K562 (cell line): ENCODE results near the gene HSPA1L. TPM values are rescaled to one million over a fixed set of nuclear protein-coding genes. Genes with fewer than 3 reads are reported as not detected.

Experiments used
- ASH1L ChIP-seq: fragments of 450-650 bp; IDR thresholded peaks from 2 replicates; pipeline ENCODE4 v1.6.1; 2018; ENCODE audit warnings: borderline replicate concordance, mild to moderate bottlenecking, low read depth; ENCODE audit not compliant: partially characterized antibody
- CUX1 ChIP-seq: fragments of 200-800 bp; sonication (Bioruptor generic); IDR thresholded peaks from 2 replicates; pipeline ENCODE4 v1.6.1; 2016; ENCODE audit warnings: missing genetic modification characterization, missing compliant biosample characterization
- E4F1 ChIP-seq: fragments of 250-450 bp; sonication (Bioruptor Pico); IDR thresholded peaks from 2 replicates; pipeline ENCODE4 v1.5.0; 2021; ENCODE audit warnings: mild to moderate bottlenecking, borderline replicate concordance
- ESRRB ChIP-seq: fragments of 250-450 bp; sonication (Bioruptor Pico); IDR thresholded peaks from 2 replicates; pipeline ENCODE4 v1.5.0; 2020; ENCODE audit warnings: mild to moderate bottlenecking, moderate library complexity, borderline replicate concordance
- HDAC2 ChIP-seq: fragments of 450-650 bp; IDR thresholded peaks from 2 replicates; pipeline ENCODE4 v1.6.1; 2016; ENCODE audit warnings: mild to moderate bottlenecking
- HDAC3 ChIP-seq: fragments of 450-650 bp; IDR thresholded peaks from 2 replicates; pipeline ENCODE4 v1.6.1; 2018; ENCODE audit warnings: borderline replicate concordance, mild to moderate bottlenecking, moderate library complexity; ENCODE audit not compliant: partially characterized antibody
- HINFP ChIP-seq: fragments of 450-650 bp; conservative IDR thresholded peaks from 2 replicates; pipeline ENCODE4 v1.6.1; 2016; ENCODE audit warnings: missing genetic modification characterization, low read depth, mild to moderate bottlenecking, control low read depth, missing compliant biosample characterization
- PHF21A ChIP-seq: fragments of 450-650 bp; IDR thresholded peaks from 2 replicates; pipeline ENCODE4 v1.6.1; 2017; ENCODE audit warnings: low read depth, borderline replicate concordance
- PML ChIP-seq: IDR thresholded peaks from 2 replicates; pipeline ENCODE4 v1.6.1; 2012; ENCODE audit warnings: low read length, inconsistent platforms
- SMARCB1 ChIP-seq: IDR thresholded peaks from 2 replicates; pipeline ENCODE4 v1.6.1; 2011; ENCODE audit warnings: improper control_type of control experiment, low read depth; ENCODE audit not compliant: insufficient read length
- STAG1 ChIP-seq: sonication (generic); formaldehyde crosslinking; IDR thresholded peaks from 2 replicates; pipeline ENCODE4 v1.5.0; 2020; ENCODE audit warnings: missing genetic modification reagents, borderline replicate concordance
- TFAP4 ChIP-seq: sonication (generic); formaldehyde crosslinking; IDR thresholded peaks from 2 replicates; pipeline ENCODE4 v1.8.0; 2022; ENCODE audit warnings: missing genetic modification reagents, mild to moderate bottlenecking, moderate library complexity, borderline replicate concordance
- ZBTB34 ChIP-seq: fragments of 250-450 bp; sonication (Bioruptor Pico); IDR thresholded peaks from 2 replicates; pipeline ENCODE4 v1.8.0; 2021; ENCODE audit warnings: mild to moderate bottlenecking, moderate library complexity
- ZFPM2 ChIP-seq: fragments of 250-450 bp; sonication (Bioruptor Pico); IDR thresholded peaks from 2 replicates; pipeline ENCODE4 v1.5.1; 2022; ENCODE audit warnings: mild to moderate bottlenecking
- ZNF253 ChIP-seq: fragments of 250-450 bp; sonication (Bioruptor Pico); conservative IDR thresholded peaks from 2 replicates; pipeline ENCODE4 v1.6.1; 2021; ENCODE audit warnings: mild to moderate bottlenecking
- polyA plus RNA-seq, 8 experiments: library from polyadenylated mRNA; depleted of rRNA in 4 of 8; stranded (reverse) in 5 of 8; unstranded in 3 of 8; fragments of >200 nt; fragmentation: Nextera tagmentation in 2 of 8; fragmentation: Illumina TruSeq in 1 of 8; extraction: Ambion mirVana in 2 of 8; extraction: Trizol in 1 of 8; gene quantifications; 2 replicates each; pipeline versions ENCODE4 v1.2.1 to v1.2.3, GENCODE V29; 2011 to 2014; ENCODE audit warnings: inconsistent platforms in 1 of 8, missing spikeins in 1 of 8
- total RNA-seq, 7 experiments: library from RNA; depleted of rRNA in 6 of 7; stranded (reverse); fragments of >200 nt in 6 of 7; fragmentation: Illumina TruSeq in 2 of 7; extraction: Trizol in 2 of 7; gene quantifications; 2 replicates each; pipeline versions ENCODE4 v1.2.1 to v1.2.3, GENCODE V29; 2011 to 2021; ENCODE audit warnings: low replicate concordance in 1 of 7

HSPA1L gene
- total and polyA plus RNA-seq, 9 of the 15 experiments (the other 6 are each of a cell fraction or from before 2014, with no cell fraction given), result 0.14 to 2.1 (median 1.3) TPM

GRCh38 chr6:31836047-31836473 lies 21.0 kb upstream of the HSPA1L start (continued):
- TF ChIP-seq E4F1 (CRISPR knock-in tag) (0 out of 2 replicates have a peak, but pooled peaks have one; percentile 13), STAG1 (0 out of 2 replicates have a peak, but pooled peaks have one; percentile 49), HINFP (tag) (no peak), HDAC3 (no peak), SMARCB1 (no peak), CUX1 (no peak), ASH1L (no peak), PML (no peak), TFAP4 (CRISPR knock-in tag) (peak; percentile 48; the same call in 1 of the 2 replicates), PHF21A (no peak), HDAC2 (no peak), ZFPM2 (CRISPR knock-in tag) (no peak), ZNF253 (CRISPR knock-in tag) (no peak), ESRRB (CRISPR knock-in tag) (no peak), ZBTB34 (no peak)
